MM.1S (cell line): Measurements from ENCODE around the gene ICAM1.

Experiments
- DNase-seq: peaks from one replicate; pipeline ENCODE4 v3.0.0-alpha.2; 2015
- H2AFZ ChIP-seq: fragments of 300-600 bp; sonication (generic); 2 replicates; pipeline ENCODE4 v1.6.0; 2016; ENCODE audit warnings: antibody characterized with exemption, low read length
- H3F3A ChIP-seq: fragments of 300-600 bp; sonication (generic); 2 replicates; pipeline ENCODE4 v1.6.1; 2016; ENCODE audit warnings: mild to moderate bottlenecking, antibody characterized with exemption, low read length, moderate library complexity, mixed read lengths; ENCODE audit not compliant: insufficient read depth
- H3K27ac ChIP-seq: fragments of 300-600 bp; sonication (generic); 2 replicates; pipeline ENCODE4 v1.5.1; 2016; ENCODE audit warnings: mild to moderate bottlenecking, low read length
- H3K27me3 ChIP-seq: fragments of 300-600 bp; sonication (generic); replicated peaks from 2 replicates; pipeline ENCODE4 v1.6.0; 2016; ENCODE audit warnings: low read length; ENCODE audit not compliant: insufficient read depth
- H3K36me3 ChIP-seq: fragments of 300-600 bp; sonication (generic); replicated peaks from 2 replicates; pipeline ENCODE4 v1.6.1; 2016; ENCODE audit warnings: mild to moderate bottlenecking, low read length, mixed read lengths; ENCODE audit not compliant: insufficient read depth
- H3K4me1 ChIP-seq: fragments of 300-600 bp; sonication (generic); 2 replicates; pipeline ENCODE4 v1.6.1; 2016; ENCODE audit warnings: low read length, mixed read lengths
- H3K4me2 ChIP-seq: fragments of 300-600 bp; sonication (generic); 2 replicates; pipeline ENCODE4 v1.6.0; 2016; ENCODE audit warnings: low read depth, low read length
- H3K4me3 ChIP-seq: fragments of 300-600 bp; sonication (generic); 2 replicates; pipeline ENCODE4 v1.5.1; 2016; ENCODE audit warnings: low read length, mixed read lengths
- H3K79me2 ChIP-seq: fragments of 300-600 bp; sonication (generic); 2 replicates; pipeline ENCODE4 v1.6.1; 2016; ENCODE audit warnings: mixed run types, low read length, mixed read lengths
- H3K9ac ChIP-seq: fragments of 300-600 bp; sonication (generic); 2 replicates; pipeline ENCODE4 v1.6.1; 2016; ENCODE audit warnings: low read length, mixed read lengths
- H3K9me2 ChIP-seq: fragments of 300-600 bp; sonication (generic); replicated peaks from 2 replicates; pipeline ENCODE4 v1.6.1; 2016; ENCODE audit warnings: mild to moderate bottlenecking, low read length, mixed read lengths; ENCODE audit not compliant: insufficient read depth
- H3K9me3 ChIP-seq: fragments of 300-600 bp; sonication (generic); replicated peaks from 2 replicates; pipeline ENCODE4 v1.6.1; 2016; ENCODE audit warnings: mild to moderate bottlenecking, low read length, mixed read lengths; ENCODE audit not compliant: insufficient read depth
- H4K20me1 ChIP-seq: fragments of 300-600 bp; sonication (generic); 2 replicates; pipeline ENCODE4 v1.6.1; 2016; ENCODE audit warnings: mild to moderate bottlenecking, low read length, moderate library complexity, mixed read lengths; ENCODE audit not compliant: insufficient read depth
- EZH2 ChIP-seq: fragments of 300-600 bp; sonication (generic); optimal IDR thresholded peaks from 2 replicates; pipeline ENCODE3; 2017; ENCODE audit warnings: low read depth, mild to moderate bottlenecking, antibody characterized with exemption, low read length, mixed read lengths
- EZH2phosphoT487 ChIP-seq: fragments of 300-600 bp; sonication (generic); IDR thresholded peaks from 2 replicates; pipeline ENCODE4 v1.6.1; 2018; ENCODE audit warnings: antibody characterized with exemption, low read length
- TF ChIP-seq, protein P1 (sequence below): fragments of 300-600 bp; sonication (generic); IDR thresholded peaks from 2 replicates; pipeline ENCODE4 v1.5.1; 2016; ENCODE audit warnings: antibody characterized with exemption, low read length, mixed read lengths

Gene ICAM1

DNA sequence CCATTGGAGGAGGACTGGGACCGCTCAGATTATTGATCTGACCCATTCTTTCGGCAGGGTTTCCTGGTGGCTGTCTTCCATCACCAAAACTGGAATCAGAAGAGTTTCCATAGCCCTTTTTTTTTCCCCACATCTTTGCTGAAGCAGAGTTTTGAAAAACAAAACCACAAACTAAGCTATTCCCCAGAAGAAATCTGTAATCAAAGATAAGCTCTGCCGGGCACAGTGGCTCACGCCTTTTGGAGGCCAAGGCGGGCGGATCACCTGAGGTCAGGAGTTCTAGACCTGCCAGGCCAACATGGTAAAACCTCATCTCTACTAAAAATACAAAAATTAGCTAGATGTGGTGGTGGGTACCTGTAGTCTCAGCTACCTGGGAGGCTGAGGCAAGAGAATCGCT lies 4.2 kb upstream of the ICAM1 start:
- H3K4me2 ChIP-seq: no peak overlapping the region
- no peaks in the 10 kb centered on the region for H3K9me3 ChIP-seq
- DNase-seq: no peak
- H3K9ac ChIP-seq: no peak overlapping the region
- H2AFZ ChIP-seq: no peak overlapping the region
- H3K79me2 ChIP-seq: 0 out of 2 replicates have a peak, but pooled peaks cover 2% of the 10 kb centered on the region
- H3K4me1 ChIP-seq: 0 out of 2 replicates have a peak, but pooled peaks cover 13% of the 10 kb centered on the region
- no peaks in the 10 kb centered on the region for H3K36me3 ChIP-seq
- no peaks in the 10 kb centered on the region for H3K27me3 ChIP-seq
- no peak overlapping the region for H3K4me3 ChIP-seq
- H3K9me2 ChIP-seq: no peaks in the 10 kb centered on the region
- H3F3A ChIP-seq: no peaks in the 10 kb centered on the region
- H3K27ac ChIP-seq: no peak overlapping the region
- no peaks in the 10 kb centered on the region for H4K20me1 ChIP-seq
- no peak for TF ChIP-seq EZH2
- no peak for TF ChIP-seq EZH2phosphoT487
- TF ChIP-seq, protein P1, sequence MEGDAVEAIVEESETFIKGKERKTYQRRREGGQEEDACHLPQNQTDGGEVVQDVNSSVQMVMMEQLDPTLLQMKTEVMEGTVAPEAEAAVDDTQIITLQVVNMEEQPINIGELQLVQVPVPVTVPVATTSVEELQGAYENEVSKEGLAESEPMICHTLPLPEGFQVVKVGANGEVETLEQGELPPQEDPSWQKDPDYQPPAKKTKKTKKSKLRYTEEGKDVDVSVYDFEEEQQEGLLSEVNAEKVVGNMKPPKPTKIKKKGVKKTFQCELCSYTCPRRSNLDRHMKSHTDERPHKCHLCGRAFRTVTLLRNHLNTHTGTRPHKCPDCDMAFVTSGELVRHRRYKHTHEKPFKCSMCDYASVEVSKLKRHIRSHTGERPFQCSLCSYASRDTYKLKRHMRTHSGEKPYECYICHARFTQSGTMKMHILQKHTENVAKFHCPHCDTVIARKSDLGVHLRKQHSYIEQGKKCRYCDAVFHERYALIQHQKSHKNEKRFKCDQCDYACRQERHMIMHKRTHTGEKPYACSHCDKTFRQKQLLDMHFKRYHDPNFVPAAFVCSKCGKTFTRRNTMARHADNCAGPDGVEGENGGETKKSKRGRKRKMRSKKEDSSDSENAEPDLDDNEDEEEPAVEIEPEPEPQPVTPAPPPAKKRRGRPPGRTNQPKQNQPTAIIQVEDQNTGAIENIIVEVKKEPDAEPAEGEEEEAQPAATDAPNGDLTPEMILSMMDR: no peak

DNA sequence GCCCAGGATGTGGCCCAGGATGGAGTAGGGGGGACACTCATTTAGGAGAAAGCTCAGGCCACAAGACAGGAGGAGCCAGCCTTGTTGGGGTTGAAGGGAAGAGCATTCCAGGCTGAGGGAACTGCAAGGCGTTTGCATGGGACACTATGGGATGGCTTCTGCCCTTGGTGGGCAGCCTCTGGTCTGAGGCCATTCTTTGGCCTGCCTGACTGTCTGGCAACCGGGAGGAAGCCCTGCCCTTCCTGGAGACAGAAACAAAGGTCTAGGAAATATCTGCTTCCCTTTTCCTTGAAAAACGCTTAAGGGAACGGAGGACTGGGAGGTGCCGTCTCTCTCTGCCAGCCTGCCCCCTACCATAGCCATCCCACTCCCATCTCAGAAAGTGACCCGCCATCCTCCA lies 2.8 kb upstream of the ICAM1 start:
- Histone ChIP-seq H3F3A (no peaks in the 10 kb centered on the region), H3K36me3 (no peaks in the 10 kb centered on the region), H3K4me2 (no peak overlapping the region), H3K4me3 (no peak overlapping the region), H3K9me2 (no peaks in the 10 kb centered on the region), H3K27ac (no peak overlapping the region), H3K4me1 (0 out of 2 replicates have a peak, but pooled peaks cover 13% of the 10 kb centered on the region), H3K79me2 (peaks cover 8% of the 10 kb centered on the region; the same call in 1 of the 2 replicates), H3K27me3 (no peaks in the 10 kb centered on the region), H3K9me3 (no peaks in the 10 kb centered on the region), H2AFZ (no peak overlapping the region), H4K20me1 (no peaks in the 10 kb centered on the region), H3K9ac (no peak overlapping the region)
- TF ChIP-seq, protein P1: no peak
- DNase-seq: no peak

DNA sequence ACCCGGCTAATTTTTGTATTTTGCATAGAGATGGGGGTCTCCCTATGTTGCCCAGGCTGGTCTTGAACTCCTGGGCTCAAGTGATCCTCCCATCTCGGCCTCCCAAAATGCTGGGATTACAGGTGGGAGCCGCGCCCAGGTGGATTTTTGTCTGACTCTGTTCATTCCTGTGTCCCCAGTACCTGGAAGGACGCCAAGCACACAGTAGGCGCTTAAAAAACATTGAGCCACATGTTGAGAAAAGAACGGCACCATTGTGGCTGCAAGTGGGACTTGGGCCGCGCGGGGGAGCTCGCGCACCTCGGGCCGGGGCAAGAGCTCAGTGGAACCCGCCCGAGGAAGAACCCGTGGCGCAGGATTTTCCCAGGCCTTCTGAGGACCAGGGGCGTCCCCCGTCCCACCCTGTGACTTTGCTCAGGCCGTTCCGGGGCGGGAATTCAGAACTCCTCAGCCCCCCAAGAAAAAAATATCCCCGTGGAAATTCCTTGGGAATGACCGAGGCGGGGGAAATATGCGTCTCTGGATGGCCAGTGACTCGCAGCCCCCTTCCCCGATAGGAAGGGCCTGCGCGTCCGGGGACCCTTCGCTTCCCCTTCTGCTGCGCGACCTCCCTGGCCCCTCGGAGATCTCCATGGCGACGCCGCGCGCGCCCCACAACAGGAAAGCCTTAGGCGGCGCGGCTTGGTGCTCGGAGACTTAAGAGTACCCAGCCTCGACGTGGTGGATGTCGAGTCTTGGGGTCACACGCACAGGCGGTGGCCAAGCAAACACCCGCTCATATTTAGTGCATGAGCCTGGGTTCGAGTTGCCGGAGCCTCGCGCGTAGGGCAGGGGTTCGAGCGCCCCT lies 1.4 kb upstream of the ICAM1 start:
- H3K79me2 ChIP-seq: peaks cover 8% of the 10 kb centered on the region; the same call in 1 of the 2 replicates
- no peaks in the 10 kb centered on the region for H3F3A ChIP-seq
- H3K9me2 ChIP-seq: no peaks in the 10 kb centered on the region
- DNase-seq: peak; percentile 74
- peak overlapping the region; percentile 36; the same call in 1 of the 2 replicates for H3K9ac ChIP-seq
- H2AFZ ChIP-seq: peak overlapping the region; percentile 81
- TF ChIP-seq, protein P1: peak; percentile 90
- no peak for TF ChIP-seq EZH2phosphoT487
- peak overlapping the region; percentile 57 for H3K4me3 ChIP-seq
- H3K4me1 ChIP-seq: 0 out of 2 replicates have a peak, but pooled peaks cover 13% of the 10 kb centered on the region
- H3K27ac ChIP-seq: peak overlapping the region; percentile 46; the same call in 1 of the 2 replicates
- peak overlapping the region; percentile 98 for H3K4me2 ChIP-seq
- H3K27me3 ChIP-seq: no peaks in the 10 kb centered on the region
- no peaks in the 10 kb centered on the region for H3K9me3 ChIP-seq
- H4K20me1 ChIP-seq: no peaks in the 10 kb centered on the region
- H3K36me3 ChIP-seq: no peaks in the 10 kb centered on the region
